A673 (cell line): ENCODE results near the gene USH1C. TPM values are rescaled to one million over a fixed set of nuclear protein-coding genes. Genes with fewer than 3 reads are reported as not detected.

Experiments
- BruUV-seq: library from RNA; stranded (reverse); fragments of 400-500 nt; replicated peaks from 2 replicates; lab custom pipeline; 2021; lab: Mats Ljungman, UMichigan
- CTCF ChIA-PET: fragments of 300-600 bp; sonication (Branson Sonifier 250); formaldehyde crosslinking; loops from one replicate; lab custom pipeline; 2022; ENCODE audit warnings: antibody characterized with exemption; lab: Charles Lee
- POLR2A ChIA-PET: fragments of 300-600 bp; sonication (Branson Sonifier 250); formaldehyde crosslinking; loops from one replicate; lab custom pipeline; 2022; ENCODE audit warnings: antibody characterized with exemption; ENCODE audit not compliant: low non-redundant PET; lab: Charles Lee
- DNase-seq: peaks from one replicate; pipeline ENCODE4 v3.0.0-alpha.2; 2015; ENCODE audit warnings: low spot score
- H3K27ac ChIP-seq: fragments of 200-600 bp; sonication (generic); 2 replicates; pipeline ENCODE4 v1.5.1; 2016; ENCODE audit warnings: mixed run types, low read depth, mild to moderate bottlenecking, mixed read lengths, antibody characterized with exemption, low read length; ENCODE audit not compliant: poor library complexity, severe bottlenecking
- H3K27me3 ChIP-seq: fragments of 200-600 bp; sonication (generic); replicated peaks from 2 replicates; pipeline ENCODE4 v1.6.1; 2017; ENCODE audit warnings: mixed run types, low read depth, mild to moderate bottlenecking, mixed read lengths, antibody characterized with exemption, low read length; ENCODE audit not compliant: insufficient read depth, poor library complexity
- H3K36me3 ChIP-seq: fragments of 200-600 bp; sonication (generic); 2 replicates; pipeline ENCODE4 v1.6.1; 2016; ENCODE audit warnings: mixed run types, mild to moderate bottlenecking, mixed read lengths, antibody characterized with exemption, low read length; ENCODE audit not compliant: insufficient read depth, poor library complexity, severe bottlenecking
- H3K4me1 ChIP-seq: fragments of 200-600 bp; sonication (generic); 2 replicates; pipeline ENCODE4 v1.6.1; 2017; ENCODE audit warnings: mixed run types, mild to moderate bottlenecking, mixed read lengths, antibody characterized with exemption, low read length; ENCODE audit not compliant: insufficient read depth, poor library complexity, severe bottlenecking
- H3K4me3 ChIP-seq: fragments of 200-600 bp; sonication (generic); 2 replicates; pipeline ENCODE4 v1.5.1; 2016; ENCODE audit warnings: low read depth, mixed run types, mild to moderate bottlenecking, mixed read lengths, low read length; ENCODE audit not compliant: poor library complexity, severe bottlenecking
- H3K9me3 ChIP-seq: fragments of 200-600 bp; sonication (generic); 2 replicates; pipeline ENCODE4 v1.6.1; 2016; ENCODE audit warnings: mixed run types, low read depth, mild to moderate bottlenecking, mixed read lengths, antibody characterized with exemption, low read length; ENCODE audit not compliant: poor library complexity, severe bottlenecking
- CTCF ChIP-seq: fragments of 300-800, 200-600 bp; sonication (generic); conservative IDR thresholded peaks from 2 replicates; pipeline ENCODE4 v1.5.1; 2017; ENCODE audit warnings: low read depth, mild to moderate bottlenecking, antibody characterized with exemption, low read length, moderate library complexity, mixed read lengths
- EZH2 ChIP-seq: fragments of 200-600 bp; sonication (generic); IDR thresholded peaks from 2 replicates; pipeline ENCODE4 v1.6.1; 2017; ENCODE audit warnings: borderline replicate concordance, low read depth, mild to moderate bottlenecking, mixed read lengths, antibody characterized with exemption, low read length; ENCODE audit not compliant: poor library complexity, severe bottlenecking
- intact Hi-C: fragments of 100-400 bp; cut with micrococcal nuclease; formaldehyde crosslinking; loops from one replicate; pipeline ENCODE4 v1.10.0; 2022; ENCODE audit not compliant: unreplicated experiment
- total RNA-seq: library from RNA; stranded (reverse); gene quantifications from 2 replicates; pipeline ENCODE4 v1.2.3, GENCODE V29; 2021

The USH1C gene
- total RNA-seq, 1 experiment from 2014 or later, result not detected

- Histone ChIP-seq H3K36me3 (no peaks in the 10 kb centered on the region), H3K4me1 (no peaks in the 10 kb centered on the region), H3K27ac (no peak overlapping the region), H3K27me3 (no peaks in the 10 kb centered on the region), H3K4me3 (no peak overlapping the region), H3K9me3 (no peaks in the 10 kb centered on the region)
- BruUV-seq, result no TSS peak
- TF ChIP-seq CTCF (no peak), EZH2 (no peak)
- ChIA-PET CTCF (no interaction called here), POLR2A (no interaction called here)
- DNase-seq, result no peak
- intact Hi-C loops, result no loop called here
Measured at GRCh38 chr11:17543041-17543440, 1.2 kb downstream of the USH1C start.

- no TSS peak for BruUV-seq
- Histone ChIP-seq H3K4me1 (no peaks in the 10 kb centered on the region), H3K27me3 (no peaks in the 10 kb centered on the region), H3K36me3 (no peaks in the 10 kb centered on the region), H3K9me3 (no peaks in the 10 kb centered on the region), H3K4me3 (no peak overlapping the region), H3K27ac (no peak overlapping the region)
- POLR2A ChIA-PET, result no interaction called here
- CTCF ChIA-PET, result no interaction called here
- intact Hi-C loops, result no loop called here
- DNase-seq, result no peak
- TF ChIP-seq EZH2 (no peak), CTCF (no peak)
Measured at GRCh38 chr11:17542249-17542648, 2.0 kb downstream of the USH1C start.

GRCh38 chr11:17541330-17541885, 2.8 kb downstream of the USH1C start:
- intact Hi-C loops, result no loop called here
- H3K9me3 ChIP-seq, result no peaks in the 10 kb centered on the region
- no peak for DNase-seq
- POLR2A ChIA-PET, result no interaction called here
- H3K4me3 ChIP-seq, result no peak overlapping the region
- no peaks in the 10 kb centered on the region for H3K27me3 ChIP-seq
- CTCF ChIA-PET, result no interaction called here
- TF ChIP-seq CTCF (no peak), EZH2 (no peak)
- no peak overlapping the region for H3K27ac ChIP-seq
- H3K36me3 ChIP-seq, result no peaks in the 10 kb centered on the region
- no peaks in the 10 kb centered on the region for H3K4me1 ChIP-seq
- BruUV-seq, result no TSS peak
